HG03442 (cell line): ENCODE measurements around the gene PTBP3.
"Not testable (repeated sequence)": the region's sequence is repeated elsewhere in the genome, so short reads cannot be mapped to it uniquely, and the experiment has no call there.

ENCODE experiments used
- ATAC-seq: cut with Tn5 transposase; IDR thresholded peaks from one replicate; pipeline ENCODE4 v1.9.1; 2021; ENCODE audit warnings: mild to moderate bottlenecking, moderate library complexity; ENCODE audit not compliant: unreplicated experiment

PTBP3 gene

GRCh38 chr9:112274600-112274999 lies 58.8 kb downstream of the PTBP3 start:
- no peak for ATAC-seq

GRCh38 chr9:112273876-112274275 lies 59.5 kb downstream of the PTBP3 start:
- ATAC-seq = no peak

- ATAC-seq = no peak
These were observed 61.8 kb downstream of the PTBP3 start for GRCh38 chr9:112271466-112272098.

DNA sequence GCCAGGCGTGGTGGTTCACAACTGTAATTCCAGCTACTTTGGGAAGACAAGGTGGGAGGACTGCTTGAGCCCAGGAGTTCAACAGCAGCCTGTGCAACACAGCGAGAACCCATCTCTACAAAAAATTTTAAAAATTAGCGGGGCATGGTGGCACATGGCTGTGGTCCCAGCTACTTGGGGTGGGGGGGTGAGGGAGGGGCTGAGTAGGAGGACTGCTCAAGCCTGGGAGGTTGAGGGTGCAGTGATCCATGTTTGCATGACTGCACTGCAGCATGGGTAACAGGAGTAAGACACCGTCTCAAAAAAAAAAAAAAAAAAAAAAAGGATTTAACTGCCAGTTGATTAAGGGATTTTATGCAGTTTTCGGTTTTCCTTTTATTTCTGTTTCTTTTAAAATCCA lies 65.0 kb downstream of the PTBP3 start:
- no peak for ATAC-seq

DNA sequence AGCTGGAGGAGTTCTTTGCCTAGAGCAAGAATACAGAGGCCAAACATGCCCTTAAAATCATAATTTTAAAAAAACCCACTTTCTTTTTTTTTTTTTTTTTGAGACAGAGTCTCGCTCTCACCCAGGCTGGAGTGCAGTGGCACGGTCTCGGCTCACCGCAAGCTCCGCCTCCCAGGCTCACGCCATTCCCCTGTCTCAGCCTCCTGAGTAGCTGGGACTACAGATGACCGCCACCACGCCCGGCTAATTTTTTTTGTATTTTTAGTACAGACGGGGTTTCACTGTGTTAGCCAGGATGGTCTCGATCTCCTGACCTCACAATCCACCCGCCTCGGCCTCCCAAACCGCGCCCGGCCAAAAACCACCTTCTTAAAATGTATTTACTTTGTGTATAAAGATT lies 66.3 kb downstream of the PTBP3 start:
- not testable (repeated sequence) for ATAC-seq

DNA sequence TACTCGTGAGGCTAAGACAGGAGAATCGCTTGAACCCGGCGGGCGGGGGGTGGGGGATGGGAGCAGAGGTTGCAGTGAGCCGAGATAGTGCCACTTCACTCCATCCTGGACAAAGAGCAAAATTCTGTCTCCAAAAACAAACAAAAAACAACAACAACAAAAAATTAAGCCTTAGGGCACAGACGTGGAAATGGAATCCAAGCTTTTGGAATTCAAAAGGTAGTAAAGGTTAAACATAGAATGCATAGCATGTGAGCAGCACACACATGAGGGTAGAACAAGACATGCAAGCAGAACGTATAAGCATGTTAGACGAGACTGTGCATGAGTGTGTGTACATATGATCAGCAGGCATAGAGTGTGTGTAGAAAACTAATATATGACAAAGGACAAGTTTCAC lies 68.0 kb downstream of the PTBP3 start:
- ATAC-seq = no peak

- no peak for ATAC-seq
These were observed 70.8 kb downstream of the PTBP3 start for GRCh38 chr9:112262577-112262976.

DNA sequence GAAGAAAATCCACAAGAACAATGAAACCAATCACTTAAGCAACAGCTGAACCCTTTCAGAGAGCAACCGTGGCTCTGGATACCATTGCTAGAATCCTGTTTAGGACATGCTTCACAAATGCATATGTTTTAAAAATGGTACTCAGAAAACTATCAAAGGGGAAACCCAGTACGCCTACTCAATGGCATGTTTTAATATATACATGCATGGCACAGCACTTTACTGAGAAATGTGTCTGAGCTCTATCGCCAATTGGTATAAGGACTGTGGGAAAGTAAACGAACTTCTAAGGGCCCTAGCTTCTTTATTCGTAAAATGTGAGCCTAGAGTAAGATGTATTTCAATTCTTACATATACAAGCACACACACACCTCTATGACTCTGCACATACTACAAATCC lies 72.3 kb downstream of the PTBP3 start:
- no peak for ATAC-seq

GRCh38 chr9:112258106-112258505 lies 75.3 kb downstream of the PTBP3 start:
- no peak for ATAC-seq

DNA sequence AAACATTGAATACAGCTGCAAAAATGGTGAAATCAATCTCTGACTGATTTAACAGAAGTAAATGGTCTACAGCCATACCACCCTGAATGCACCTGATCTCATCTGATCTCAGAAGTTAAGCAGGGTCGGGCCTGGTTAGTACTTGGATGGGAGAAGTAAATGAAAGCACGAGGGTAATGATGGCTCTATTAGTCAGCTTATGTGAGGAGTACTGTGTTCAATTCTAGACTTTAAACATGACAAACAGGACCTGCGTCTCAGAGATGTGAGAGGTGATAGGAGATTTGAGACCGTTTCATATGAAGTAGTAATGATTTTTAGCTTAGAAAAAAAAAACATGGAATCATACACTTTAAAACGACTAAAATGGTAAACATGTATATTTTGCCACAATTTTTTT lies 81.2 kb downstream of the PTBP3 start:
- no peak for ATAC-seq

DNA sequence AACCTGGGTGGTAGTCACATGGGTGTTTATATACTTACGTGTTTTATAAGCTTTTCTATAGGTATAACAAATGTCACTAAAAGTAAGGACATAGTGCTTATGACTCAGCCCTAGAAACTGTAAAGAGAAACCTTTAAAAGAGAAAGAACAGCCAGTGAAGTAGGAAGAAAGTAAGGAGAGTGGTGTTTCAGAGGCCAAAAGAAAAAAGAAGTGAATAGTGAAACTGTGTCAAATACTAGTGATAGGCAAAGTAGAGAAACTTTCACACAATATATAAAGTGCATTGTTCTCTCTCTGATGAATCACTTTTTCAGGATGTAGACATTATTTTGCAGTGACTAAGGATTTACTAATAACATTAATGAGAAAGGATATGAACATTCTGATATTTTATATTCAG lies 84.1 kb downstream of the PTBP3 start:
- ATAC-seq = peak; percentile 87

DNA sequence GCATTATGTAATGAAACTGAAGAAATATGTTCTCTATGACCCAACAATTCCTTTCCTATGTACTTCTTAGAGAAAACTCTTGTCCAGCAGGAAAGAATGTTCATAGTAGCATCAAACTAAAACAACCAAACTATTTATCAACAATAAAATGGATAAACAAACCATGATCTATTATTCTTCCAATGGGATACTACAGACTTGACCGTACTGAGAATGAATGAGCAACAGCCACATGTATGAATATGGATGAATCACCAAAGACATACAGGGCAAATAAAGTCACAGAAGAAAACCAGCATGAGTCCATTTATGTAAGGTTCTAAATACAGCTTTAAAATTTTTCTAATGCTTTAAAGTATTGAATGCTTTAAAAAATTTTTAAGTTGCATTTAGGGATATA lies 84.7 kb downstream of the PTBP3 start:
- ATAC-seq = no peak

GRCh38 chr9:112247090-112247489 lies 86.3 kb downstream of the PTBP3 start:
- ATAC-seq = no peak

GRCh38 chr9:112245126-112245525 lies 88.3 kb downstream of the PTBP3 start:
- no peak for ATAC-seq

- ATAC-seq = no peak
These were observed 91.1 kb downstream of the PTBP3 start for GRCh38 chr9:112242147-112242804.

GRCh38 chr9:112241491-112241890 lies 91.9 kb downstream of the PTBP3 start:
- ATAC-seq = no peak

GRCh38 chr9:112239708-112240107 lies 93.7 kb downstream of the PTBP3 start:
- ATAC-seq = no peak

- no peak for ATAC-seq
These were observed 94.1 kb downstream of the PTBP3 start for GRCh38 chr9:112239284-112239683.

DNA sequence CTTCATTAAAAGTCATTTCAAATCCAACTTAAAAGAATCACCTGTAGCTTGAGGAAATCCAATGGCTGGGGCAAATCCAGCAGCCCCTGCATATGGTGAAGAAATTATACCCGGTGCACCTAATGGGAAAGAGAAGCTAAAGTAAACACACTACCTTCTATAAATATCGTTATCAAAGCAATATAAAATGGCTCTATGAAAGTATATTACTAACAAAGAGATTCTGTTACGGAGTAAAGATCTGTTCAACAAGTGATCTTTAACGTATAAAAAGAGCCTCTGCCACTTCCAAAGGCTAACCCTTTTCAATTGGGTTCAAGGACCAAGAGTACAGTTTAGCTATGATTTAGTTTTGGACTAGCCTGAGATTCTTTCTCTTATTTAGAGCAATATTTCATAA lies 98.6 kb downstream of the PTBP3 start:
- ATAC-seq = no peak

DNA sequence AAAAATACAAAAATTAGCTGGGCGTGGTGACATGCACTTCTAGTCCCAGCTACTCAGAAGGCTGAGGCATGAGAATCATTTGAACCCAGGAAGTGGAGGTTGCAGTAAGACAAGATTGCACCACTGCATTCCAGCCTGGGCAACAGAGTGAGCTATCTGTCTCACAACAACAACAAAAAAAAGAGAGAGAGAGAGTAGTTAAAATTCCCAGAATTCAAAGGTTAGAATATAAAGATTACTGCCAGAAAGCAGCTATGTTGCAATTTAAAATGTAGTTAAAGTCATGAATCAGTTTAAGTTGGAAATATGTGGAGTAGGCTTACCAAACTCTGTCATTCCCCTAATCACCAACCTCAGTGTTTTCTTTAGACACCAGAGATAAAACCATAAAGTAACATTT lies 99.7 kb downstream of the PTBP3 start:
- ATAC-seq = no peak

- ATAC-seq = no peak
These were observed 101.2 kb downstream of the PTBP3 start for GRCh38 chr9:112232233-112232632.

DNA sequence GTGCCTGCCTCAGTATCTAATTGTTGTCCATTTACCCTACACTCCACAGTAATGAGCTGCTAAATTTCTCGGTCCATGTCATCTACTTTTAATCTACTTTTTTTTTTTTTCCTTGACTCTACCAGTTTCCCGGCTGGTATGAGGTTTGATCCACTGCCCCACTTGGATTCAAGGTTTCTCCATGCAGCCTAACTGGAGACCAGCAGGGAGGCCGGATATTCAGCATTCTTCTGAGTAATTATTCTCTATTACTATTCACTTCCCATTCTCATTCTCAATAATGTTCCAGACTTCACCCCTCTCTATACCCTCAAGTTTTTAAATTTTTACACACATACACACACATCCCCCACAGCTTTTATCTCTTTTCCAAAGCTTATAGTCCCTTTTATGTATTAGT lies 107.3 kb downstream of the PTBP3 start:
- no peak for ATAC-seq
